Measurements from ENCODE around the gene SPSB2. TPM values are rescaled to one million over a fixed set of nuclear protein-coding genes. Genes with fewer than 3 reads are reported as not detected.

The SPSB2 gene
- 16.9 and 19.6 TPM in 2 replicates for polyA plus RNA-seq (2012; rRNA removed)
- polyA plus RNA-seq (2012; cell fraction: cytosol; rRNA removed): 9.4 and 14.5 TPM in 2 replicates
- polyA plus RNA-seq (2012; cell fraction: nucleus; rRNA removed): 19.3 and 25.6 TPM in 2 replicates

GRCh38 chr12:6873094-6874014 is at the start of gene SPSB2:
Gene SPSB2, minus strand, starts transcription at chr12:6873303. Its CDS starts 402 bp downstream, at chr12:6872901.
- Histone ChIP-seq H3K9me2 (no peaks in the 10 kb centered on the region), H3K4me1 (ENCODE audit: control insufficient read depth in 1 of 2, insufficient read depth in 2 of 2, low read depth in 1 of 2, low read length in 1 of 2) (peaks cover 30 to 39% of the 10 kb centered on the region in 2 experiments), H3K79me2 (ENCODE audit: insufficient read depth) (peaks cover 64% of the 10 kb centered on the region), H3K36me3 (replicated peaks in 1 of 2; ENCODE audit: control insufficient read depth in 1 of 2, insufficient read depth in 2 of 2, low read length in 1 of 2) (peaks cover 20 to 26% of the 10 kb centered on the region in 2 experiments), H4K20me1 (ENCODE audit: insufficient read depth) (peaks cover 39% of the 10 kb centered on the region), H3K9me3 (no peaks in the 10 kb centered on the region), H3K4me2 (peak within 1 kb of the TSS; percentile 100), H2AFZ (ENCODE audit: low read depth) (peak within 1 kb of the TSS; percentile 42), H3K9ac (peak within 1 kb of the TSS; percentile 89), H3K27me3 (ENCODE audit: insufficient read depth) (no peaks in the 10 kb centered on the region), H3K27ac (ENCODE audit: low read depth in 2 of 2, low read length in 1 of 2) (peak within 1 kb of the TSS; percentile 69 to 84), H3K4me3 (ENCODE audit: low read depth in 2 of 2, low read length in 1 of 2) (peak within 1 kb of the TSS; percentile 64 to 91), H3F3A (replicated peaks; ENCODE audit: insufficient read depth) (peaks cover 38% of the 10 kb centered on the region)
- TF ChIP-seq ELF1 (IDR thresholded peaks at IDR 0.05) (peak; percentile 58; the same call in 1 of the 2 replicates), POLR2AphosphoS5 (IDR thresholded peaks at IDR 0.05; ENCODE audit: low read depth, low read length) (peak; percentile 76), RFX5 (IDR thresholded peaks at IDR 0.05; ENCODE audit: low read length) (no peak), JUND (IDR thresholded peaks at IDR 0.05) (no peak), CHD2 (IDR thresholded peaks at IDR 0.05; ENCODE audit: low read length, partially characterized antibody) (peak; percentile 62), MAX (IDR thresholded peaks at IDR 0.05; ENCODE audit: low read depth) (peak; percentile 36; the same call in 1 of the 2 replicates), GABPA (IDR thresholded peaks at IDR 0.05; ENCODE audit: low read depth) (peak; percentile 69), TAF1 (IDR thresholded peaks at IDR 0.05; ENCODE audit: borderline replicate concordance, low read depth, low read length) (peak; percentile 76), EP300 (IDR thresholded peaks at IDR 0.05; ENCODE audit: borderline replicate concordance in 1 of 2, low read depth in 1 of 2, low read length in 1 of 2) (0 out of 4 replicates have a peak, but pooled peaks of 1 of the 2 experiments have one; percentile 30), TEAD4 (IDR thresholded peaks at IDR 0.05; ENCODE audit: borderline replicate concordance, insufficient read depth) (no peak), SIN3A (IDR thresholded peaks at IDR 0.05; ENCODE audit: borderline replicate concordance, low read depth, low read length) (peak; percentile 49; the same call in 1 of the 2 replicates), PBX3 (IDR thresholded peaks at IDR 0.05) (no peak)
- POLR2A ChIA-PET: interaction anchor here (0.6 to 4.0 kb wide), 22 partner anchors 8 to 269 kb away, joined by 3 to 45 read pairs (median 4); partner anchors contain the start of genes C12orf57, CDCA3, COPS7A and ENO2
- DNase-seq: peak; percentile 97
- 4% methylated on average over 19 of the region's 66 CpGs for WGBS (ENCODE audit: low lambda C conversion rate)
- CTCF ChIA-PET: interaction anchor here (0.9 to 10.9 kb wide), 42 partner anchors 10 to 357 kb away, joined by 3 to 164 read pairs (median 7); partner anchors contain the start of genes CDCA3, COPS7A, ENO2 and GNB3

Measured in SK-N-SH (cell line).